ENCODE measurements around the gene PPP1R12C. TPM values are rescaled to one million over a fixed set of nuclear protein-coding genes. Genes with fewer than 3 reads are reported as not detected.
A peak's percentile ranks its signal among the peaks of the same experiment; 100 is the strongest.

The PPP1R12C gene
- total RNA-seq, 1 donor = 55.0 TPM

GRCh38 chr19:55082020-55082851 is 35.2 kb downstream of the PPP1R12C start:
- no peaks in the 10 kb centered on the region for H3K79me2 ChIP-seq (ENCODE audit: insufficient read depth, low read length)
- peak; percentile 95 for DNase-seq (ENCODE audit: insufficient read length, low spot score, missing footprints)
- peaks cover 8% of the 10 kb centered on the region for H3K4me1 ChIP-seq (ENCODE audit: insufficient read depth, low read length)
- H3K36me3 ChIP-seq (ENCODE audit: insufficient read depth, low read length) = no peaks in the 10 kb centered on the region
- H2AFZ ChIP-seq (ENCODE audit: low read length) = no peak overlapping the region
- no peaks in the 10 kb centered on the region for H3K9me3 ChIP-seq (ENCODE audit: low read depth, low read length)
- H3K27me3 ChIP-seq (ENCODE audit: insufficient read depth, low read length) = peaks cover 74% of the 10 kb centered on the region
- H3K27ac ChIP-seq (ENCODE audit: low read depth, low read length) = no peak overlapping the region
- TF ChIP-seq CTCF (IDR thresholded peaks at IDR 0.05; ENCODE audit: extremely low read depth, low read depth, low read length) = no peak
- no peak overlapping the region for H3K4me3 ChIP-seq (ENCODE audit: insufficient read depth, low read length)
- H4K20me1 ChIP-seq (ENCODE audit: insufficient read depth, low read length) = peaks cover 5% of the 10 kb centered on the region
- H3K4me2 ChIP-seq (ENCODE audit: insufficient read depth, low read length) = no peak overlapping the region

DNA sequence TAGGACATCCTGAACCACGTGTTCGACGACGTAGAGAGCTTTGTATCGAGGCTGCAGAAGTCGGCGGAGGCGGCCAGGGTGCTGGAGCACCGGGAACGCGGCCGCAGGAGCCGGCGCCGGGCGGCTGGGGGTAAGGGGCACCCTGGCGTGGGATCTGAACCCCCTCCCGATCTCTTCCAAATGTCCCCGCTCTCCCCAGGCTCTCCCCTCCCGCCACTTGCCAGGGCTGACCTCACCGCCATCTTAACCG is 35.7 kb downstream of the PPP1R12C start:
- H3K27me3 ChIP-seq (ENCODE audit: insufficient read depth, low read length) = peaks cover 69% of the 10 kb centered on the region
- H4K20me1 ChIP-seq (ENCODE audit: insufficient read depth, low read length) = peaks cover 5% of the 10 kb centered on the region
- DNase-seq (ENCODE audit: insufficient read length, low spot score, missing footprints) = no peak
- H2AFZ ChIP-seq (ENCODE audit: low read length) = no peak overlapping the region
- no peaks in the 10 kb centered on the region for H3K79me2 ChIP-seq (ENCODE audit: insufficient read depth, low read length)
- no peak overlapping the region for H3K4me2 ChIP-seq (ENCODE audit: insufficient read depth, low read length)
- H3K4me3 ChIP-seq (ENCODE audit: insufficient read depth, low read length) = no peak overlapping the region
- H3K36me3 ChIP-seq (ENCODE audit: insufficient read depth, low read length) = no peaks in the 10 kb centered on the region
- no peak overlapping the region for H3K27ac ChIP-seq (ENCODE audit: low read depth, low read length)
- H3K9me3 ChIP-seq (ENCODE audit: low read depth, low read length) = no peaks in the 10 kb centered on the region
- peaks cover 5% of the 10 kb centered on the region for H3K4me1 ChIP-seq (ENCODE audit: insufficient read depth, low read length)
- no peak for TF ChIP-seq CTCF (IDR thresholded peaks at IDR 0.05; ENCODE audit: extremely low read depth, low read depth, low read length)

DNA sequence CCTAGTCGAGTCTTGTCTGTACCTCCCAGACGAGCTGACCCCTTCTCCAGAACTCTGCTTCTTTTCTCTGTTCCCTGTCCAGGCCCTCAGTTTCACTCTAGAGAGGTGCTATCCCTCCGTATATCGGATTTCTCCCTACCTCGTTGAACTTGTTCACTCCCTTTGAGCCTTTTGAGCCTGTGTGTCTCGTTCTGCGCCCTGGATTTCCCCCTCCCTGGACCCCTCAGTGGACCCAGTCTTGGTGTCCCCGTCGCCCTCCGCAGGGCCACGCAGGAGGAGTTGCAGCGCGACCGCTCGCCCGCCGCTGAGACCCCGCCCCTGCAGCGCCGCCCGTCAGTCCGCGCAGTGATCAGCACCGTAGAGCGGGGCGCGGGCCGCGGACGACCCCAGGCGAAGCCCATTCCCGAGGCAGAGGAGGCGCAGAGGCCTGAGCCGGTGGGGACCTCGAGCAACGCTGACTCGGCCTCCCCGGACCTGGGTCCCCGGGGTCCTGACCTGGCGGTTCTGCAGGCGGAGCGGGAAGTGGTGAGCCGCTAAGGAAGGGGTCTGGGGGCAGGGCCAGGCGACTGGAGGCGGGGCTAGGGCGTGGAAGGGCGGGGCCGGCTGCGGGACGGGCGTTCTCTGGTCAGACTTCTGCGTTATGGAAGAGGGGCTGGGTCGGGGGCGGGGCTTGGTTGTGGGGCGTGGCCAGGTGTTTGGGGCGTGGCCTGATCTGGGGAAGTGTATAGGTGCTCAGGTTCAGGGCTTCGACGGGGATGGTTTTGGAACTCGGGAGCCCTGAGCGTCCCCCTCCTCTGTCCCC is 36.3 kb downstream of the PPP1R12C start:
- H3K9me3 ChIP-seq (ENCODE audit: low read depth, low read length) = no peaks in the 10 kb centered on the region
- no peak overlapping the region for H2AFZ ChIP-seq (ENCODE audit: low read length)
- H3K79me2 ChIP-seq (ENCODE audit: insufficient read depth, low read length) = no peaks in the 10 kb centered on the region
- peak overlapping the region; percentile 63 for H3K4me2 ChIP-seq (ENCODE audit: insufficient read depth, low read length)
- peaks cover 3% of the 10 kb centered on the region for H3K4me1 ChIP-seq (ENCODE audit: insufficient read depth, low read length)
- H3K27me3 ChIP-seq (ENCODE audit: insufficient read depth, low read length) = peaks cover 64% of the 10 kb centered on the region
- H3K27ac ChIP-seq (ENCODE audit: low read depth, low read length) = no peak overlapping the region
- peak; percentile 91 for DNase-seq (ENCODE audit: insufficient read length, low spot score, missing footprints)
- no peak for TF ChIP-seq CTCF (IDR thresholded peaks at IDR 0.05; ENCODE audit: extremely low read depth, low read depth, low read length)
- peaks cover 5% of the 10 kb centered on the region for H4K20me1 ChIP-seq (ENCODE audit: insufficient read depth, low read length)
- H3K4me3 ChIP-seq (ENCODE audit: insufficient read depth, low read length) = peak overlapping the region; percentile 51
- no peaks in the 10 kb centered on the region for H3K36me3 ChIP-seq (ENCODE audit: insufficient read depth, low read length)

Measured in osteoblast (primary cell).